ENCODE data around the gene AGO1.

DNA sequence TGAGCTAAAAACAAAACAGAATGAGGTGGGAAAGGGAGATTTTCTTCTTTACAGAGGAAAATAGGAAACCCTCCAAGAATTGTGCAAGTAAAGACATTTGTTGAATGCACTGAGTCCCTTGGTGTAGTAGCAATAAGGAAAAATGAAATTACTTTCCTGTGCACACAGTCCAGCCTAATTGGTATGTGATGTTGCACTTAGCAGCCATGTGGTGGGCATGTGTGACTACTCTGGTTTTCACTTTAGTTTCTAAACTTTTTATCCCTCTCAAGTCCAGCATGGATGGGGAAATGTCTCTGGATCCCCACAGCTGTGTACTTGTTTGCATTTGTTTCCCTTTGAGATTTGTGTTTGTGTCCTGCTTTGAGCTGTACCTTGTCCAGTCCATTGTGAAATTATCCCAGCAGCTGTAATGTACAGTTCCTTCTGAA is 40.8 kb downstream of the AGO1 start:
- TF ChIP-seq, protein P1, sequence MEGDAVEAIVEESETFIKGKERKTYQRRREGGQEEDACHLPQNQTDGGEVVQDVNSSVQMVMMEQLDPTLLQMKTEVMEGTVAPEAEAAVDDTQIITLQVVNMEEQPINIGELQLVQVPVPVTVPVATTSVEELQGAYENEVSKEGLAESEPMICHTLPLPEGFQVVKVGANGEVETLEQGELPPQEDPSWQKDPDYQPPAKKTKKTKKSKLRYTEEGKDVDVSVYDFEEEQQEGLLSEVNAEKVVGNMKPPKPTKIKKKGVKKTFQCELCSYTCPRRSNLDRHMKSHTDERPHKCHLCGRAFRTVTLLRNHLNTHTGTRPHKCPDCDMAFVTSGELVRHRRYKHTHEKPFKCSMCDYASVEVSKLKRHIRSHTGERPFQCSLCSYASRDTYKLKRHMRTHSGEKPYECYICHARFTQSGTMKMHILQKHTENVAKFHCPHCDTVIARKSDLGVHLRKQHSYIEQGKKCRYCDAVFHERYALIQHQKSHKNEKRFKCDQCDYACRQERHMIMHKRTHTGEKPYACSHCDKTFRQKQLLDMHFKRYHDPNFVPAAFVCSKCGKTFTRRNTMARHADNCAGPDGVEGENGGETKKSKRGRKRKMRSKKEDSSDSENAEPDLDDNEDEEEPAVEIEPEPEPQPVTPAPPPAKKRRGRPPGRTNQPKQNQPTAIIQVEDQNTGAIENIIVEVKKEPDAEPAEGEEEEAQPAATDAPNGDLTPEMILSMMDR (IDR thresholded peaks at IDR 0.05) = no peak
- TF ChIP-seq POLR2A (IDR thresholded peaks at IDR 0.05) = no peak
